ENCODE measurements around the gene ANO7. TPM values are rescaled to one million over a fixed set of nuclear protein-coding genes. Genes with fewer than 3 reads are reported as not detected.

ANO7 gene
- total and polyA plus RNA-seq, 7 experiments from 2014 or later: 0.16 to 0.94 (median 0.30) TPM; not detected in 1

GRCh38 chr2:241257419-241258032, 69.0 kb downstream of the ANO7 start:
- POLR2A ChIA-PET: no interaction called here
- intact Hi-C loops (cut with micrococcal nuclease): loop anchor here in 1 of 2 donors (2.0 kb wide), 1 partner anchor 43 kb away; no protein-coding TSS in a partner anchor
- H3K9me3 Mint-ChIP-seq: no peaks in the 10 kb centered on the region

GRCh38 chr2:241258505-241259280, 70.2 kb downstream of the ANO7 start:
- H3K4me3 Mint-ChIP-seq: no peak overlapping the region
- POLR2A ChIA-PET: no interaction called here
- peak overlapping the region in 1 of 9 donors; percentile 9 for H3K27ac Mint-ChIP-seq
- no peaks in the 10 kb centered on the region for H3K27me3 ChIP-seq (ENCODE audit: control insufficient read depth in 2 of 2, insufficient read depth in 2 of 2, low read length in 2 of 2)
- H3K4me3 ChIP-seq (ENCODE audit: low read length): no peak overlapping the region
- peaks cover 21 to 79% (median 30%) of the 10 kb centered on the region in 3 experiments for H3K36me3 ChIP-seq (ENCODE audit: control insufficient read depth in 2 of 3, insufficient read depth in 3 of 3, low read length in 3 of 3)
- ATAC-seq (no peak), DNase-seq (no peak)
- no peaks in the 10 kb centered on the region for H3K9me3 ChIP-seq (ENCODE audit: control insufficient read depth in 2 of 3, low read length in 3 of 3)
- H3K36me3 Mint-ChIP-seq: peaks cover 33 to 65% (median 36%) of the 10 kb centered on the region in 5 donors
- H3K27ac ChIP-seq (ENCODE audit: low read depth, low read length): no peak overlapping the region
- H3K4me1 ChIP-seq (ENCODE audit: control insufficient read depth in 2 of 2, insufficient read depth in 2 of 2, low read length in 2 of 2): no peaks in the 10 kb centered on the region
- H3K27me3 Mint-ChIP-seq: no peaks in the 10 kb centered on the region
- CTCF ChIA-PET: no interaction called here
- intact Hi-C loops (cut with micrococcal nuclease): no loop called here
- H3K4me1 Mint-ChIP-seq: peaks cover 0 to 13% (median 6%) of the 10 kb centered on the region in 7 donors
- no peaks in the 10 kb centered on the region for H3K9me3 Mint-ChIP-seq

More at GRCh38 chr2:241257419-241258032, 69.0 kb downstream of the ANO7 start:
- Histone ChIP-seq H3K27ac (ENCODE audit: low read depth, low read length) (no peak overlapping the region), H3K27me3 (ENCODE audit: control insufficient read depth in 2 of 2, insufficient read depth in 2 of 2, low read length in 2 of 2) (no peaks in the 10 kb centered on the region), H3K4me1 (ENCODE audit: control insufficient read depth in 2 of 2, insufficient read depth in 2 of 2, low read length in 2 of 2) (no peaks in the 10 kb centered on the region), H3K4me3 (ENCODE audit: low read length) (no peak overlapping the region), H3K9me3 (ENCODE audit: control insufficient read depth in 2 of 3, low read length in 3 of 3) (no peaks in the 10 kb centered on the region), H3K36me3 (ENCODE audit: control insufficient read depth in 2 of 3, insufficient read depth in 3 of 3, low read length in 3 of 3) (peaks cover 16 to 79% (median 33%) of the 10 kb centered on the region in 3 experiments)
- Mint-ChIP-seq H3K27ac (no peak overlapping the region), H3K4me3 (peak overlapping the region in 1 of 10 donors; percentile 42), H3K36me3 (peaks cover 32 to 63% (median 33%) of the 10 kb centered on the region in 5 donors), H3K27me3 (no peaks in the 10 kb centered on the region), H3K4me1 (peaks cover 0 to 7% (median 4%) of the 10 kb centered on the region in 7 donors)
- ATAC-seq (no peak), DNase-seq (no peak)
- CTCF ChIA-PET: interaction anchor here (0.6 to 0.8 kb wide), 2 partner anchors 114 to 452 kb away, joined by 3 read pairs; no protein-coding TSS in a partner anchor

GRCh38 chr2:241260911-241261310, 72.4 kb downstream of the ANO7 start:
- ATAC-seq (no peak), DNase-seq (no peak)
- intact Hi-C loops (cut with micrococcal nuclease): no loop called here
- no peaks in the 10 kb centered on the region for H3K27me3 ChIP-seq (ENCODE audit: control insufficient read depth in 2 of 2, insufficient read depth in 2 of 2, low read length in 2 of 2)
- no peak overlapping the region for H3K4me3 Mint-ChIP-seq
- H3K27ac ChIP-seq (ENCODE audit: low read depth, low read length): no peak overlapping the region
- peak overlapping the region in 1 of 9 donors; percentile 11 for H3K27ac Mint-ChIP-seq
- no peak overlapping the region for H3K4me3 ChIP-seq (ENCODE audit: low read length)
- H3K36me3 Mint-ChIP-seq: peaks cover 24 to 53% (median 36%) of the 10 kb centered on the region in 5 donors
- H3K4me1 Mint-ChIP-seq: peaks cover 0 to 13% (median 6%) of the 10 kb centered on the region in 7 donors
- no peaks in the 10 kb centered on the region for H3K9me3 Mint-ChIP-seq
- H3K4me1 ChIP-seq (ENCODE audit: control insufficient read depth in 2 of 2, insufficient read depth in 2 of 2, low read length in 2 of 2): no peaks in the 10 kb centered on the region
- peaks cover 13 to 75% (median 19%) of the 10 kb centered on the region in 3 experiments for H3K36me3 ChIP-seq (ENCODE audit: control insufficient read depth in 2 of 3, insufficient read depth in 3 of 3, low read length in 3 of 3)
- CTCF ChIA-PET: no interaction called here
- no peaks in the 10 kb centered on the region for H3K9me3 ChIP-seq (ENCODE audit: control insufficient read depth in 2 of 3, low read length in 3 of 3)
- no peaks in the 10 kb centered on the region for H3K27me3 Mint-ChIP-seq
- POLR2A ChIA-PET: no interaction called here

GRCh38 chr2:241261628-241262027, 73.2 kb downstream of the ANO7 start:
- H3K4me1 Mint-ChIP-seq: peaks cover 0 to 13% (median 6%) of the 10 kb centered on the region in 7 donors
- POLR2A ChIA-PET: no interaction called here
- intact Hi-C loops (cut with micrococcal nuclease): no loop called here
- peak overlapping the region in 3 of 9 donors; percentile 41 to 59 (median 56) for H3K27ac Mint-ChIP-seq
- H3K36me3 Mint-ChIP-seq: peaks cover 18 to 48% (median 32%) of the 10 kb centered on the region in 5 donors
- H3K4me3 ChIP-seq (ENCODE audit: low read length): no peak overlapping the region
- no peaks in the 10 kb centered on the region for H3K27me3 Mint-ChIP-seq
- H3K36me3 ChIP-seq (ENCODE audit: control insufficient read depth in 2 of 3, insufficient read depth in 3 of 3, low read length in 3 of 3): peaks cover 13 to 74% (median 19%) of the 10 kb centered on the region in 3 experiments
- no peaks in the 10 kb centered on the region for H3K4me1 ChIP-seq (ENCODE audit: control insufficient read depth in 2 of 2, insufficient read depth in 2 of 2, low read length in 2 of 2)
- CTCF ChIA-PET: interaction anchor here (0.6 to 0.9 kb wide), 3 partner anchors 16 to 184 kb away, joined by 3 to 4 read pairs (median 3); no protein-coding TSS in a partner anchor
- H3K4me3 Mint-ChIP-seq: no peak overlapping the region
- no peaks in the 10 kb centered on the region for H3K9me3 Mint-ChIP-seq
- DNase-seq (no peak), ATAC-seq (no peak)
- no peaks in the 10 kb centered on the region for H3K9me3 ChIP-seq (ENCODE audit: control insufficient read depth in 2 of 3, low read length in 3 of 3)
- no peaks in the 10 kb centered on the region for H3K27me3 ChIP-seq (ENCODE audit: control insufficient read depth in 2 of 2, insufficient read depth in 2 of 2, low read length in 2 of 2)
- no peak overlapping the region for H3K27ac ChIP-seq (ENCODE audit: low read depth, low read length)

GRCh38 chr2:241263061-241263460, 74.6 kb downstream of the ANO7 start:
- no peaks in the 10 kb centered on the region for H3K4me1 ChIP-seq (ENCODE audit: control insufficient read depth in 2 of 2, insufficient read depth in 2 of 2, low read length in 2 of 2)
- H3K27ac ChIP-seq (ENCODE audit: low read depth, low read length): no peak overlapping the region
- H3K27ac Mint-ChIP-seq: peak overlapping the region in 1 of 9 donors; percentile 54
- H3K27me3 Mint-ChIP-seq: no peaks in the 10 kb centered on the region
- ChIA-PET POLR2A (no interaction called here), CTCF (no interaction called here)
- H3K4me3 ChIP-seq (ENCODE audit: low read length): no peak overlapping the region
- ATAC-seq (no peak), DNase-seq (no peak)
- H3K36me3 Mint-ChIP-seq: peaks cover 14 to 43% (median 33%) of the 10 kb centered on the region in 5 donors
- H3K9me3 ChIP-seq (ENCODE audit: control insufficient read depth in 2 of 3, low read length in 3 of 3): no peaks in the 10 kb centered on the region
- H3K9me3 Mint-ChIP-seq: no peaks in the 10 kb centered on the region
- intact Hi-C loops (cut with micrococcal nuclease): no loop called here
- no peaks in the 10 kb centered on the region for H3K27me3 ChIP-seq (ENCODE audit: control insufficient read depth in 2 of 2, insufficient read depth in 2 of 2, low read length in 2 of 2)
- H3K4me3 Mint-ChIP-seq: peak overlapping the region in 1 of 10 donors; percentile 32
- H3K36me3 ChIP-seq (ENCODE audit: control insufficient read depth in 2 of 3, insufficient read depth in 3 of 3, low read length in 3 of 3): peaks cover 13 to 78% (median 19%) of the 10 kb centered on the region in 3 experiments
- peaks cover 4 to 20% (median 9%) of the 10 kb centered on the region in 7 donors for H3K4me1 Mint-ChIP-seq

GRCh38 chr2:241265506-241265905, 77.0 kb downstream of the ANO7 start:
- DNase-seq: no peak
- POLR2A ChIA-PET: no interaction called here
- peaks cover 12 to 38% (median 25%) of the 10 kb centered on the region in 5 donors for H3K36me3 Mint-ChIP-seq
- H3K27me3 Mint-ChIP-seq: no peaks in the 10 kb centered on the region
- no peak for ATAC-seq
- H3K9me3 ChIP-seq (ENCODE audit: control insufficient read depth in 2 of 3, low read length in 3 of 3): no peaks in the 10 kb centered on the region
- H3K36me3 ChIP-seq (ENCODE audit: control insufficient read depth in 2 of 3, insufficient read depth in 3 of 3, low read length in 3 of 3): peaks cover 7 to 70% (median 19%) of the 10 kb centered on the region in 3 experiments
- no peak overlapping the region for H3K4me3 ChIP-seq (ENCODE audit: low read length)
- intact Hi-C loops (cut with micrococcal nuclease): no loop called here
- peaks cover 15 to 40% (median 23%) of the 10 kb centered on the region in 7 donors for H3K4me1 Mint-ChIP-seq
- CTCF ChIA-PET: no interaction called here
- H3K9me3 Mint-ChIP-seq: no peaks in the 10 kb centered on the region
- H3K27ac ChIP-seq (ENCODE audit: low read depth, low read length): no peak overlapping the region
- H3K27ac Mint-ChIP-seq: no peak overlapping the region
- H3K4me1 ChIP-seq (ENCODE audit: control insufficient read depth in 2 of 2, insufficient read depth in 2 of 2, low read length in 2 of 2): no peaks in the 10 kb centered on the region
- H3K4me3 Mint-ChIP-seq: no peak overlapping the region
- no peaks in the 10 kb centered on the region for H3K27me3 ChIP-seq (ENCODE audit: control insufficient read depth in 2 of 2, insufficient read depth in 2 of 2, low read length in 2 of 2)
